ENCODE measurements around the gene CDK4.

GRCh38 chr12:57754411-57755193 lies 2.5 kb upstream of the CDK4 start, which contains the start of gene MARCHF9:
- TF ChIP-seq POLR2AphosphoS5 (IDR thresholded peaks at IDR 0.05; ENCODE audit: low read depth, low read length) (no peak), POLR2A (IDR thresholded peaks at IDR 0.05; ENCODE audit: low read depth, low read length) (no peak)
